IPS-18a (cell line): ENCODE measurements around the gene SYNDIG1.

Experiments
- H3K27ac ChIP-seq: one replicate; pipeline ENCODE4 v1.5.1; 2013; ENCODE audit warnings: low read length
- H3K27me3 ChIP-seq: one replicate; pipeline ENCODE4 v1.6.1; 2013; ENCODE audit warnings: mild to moderate bottlenecking, low read length; ENCODE audit not compliant: control insufficient read depth, insufficient read depth
- H3K36me3 ChIP-seq: one replicate; pipeline ENCODE4 v1.6.1; 2013; ENCODE audit warnings: low read depth, low read length; ENCODE audit not compliant: control insufficient read depth
- H3K4me1 ChIP-seq: one replicate; pipeline ENCODE4 v1.6.1; 2013; ENCODE audit warnings: low read depth, low read length; ENCODE audit not compliant: control insufficient read depth
- H3K4me3 ChIP-seq: one replicate; pipeline ENCODE4 v1.5.1; 2013; ENCODE audit warnings: low read length
- H3K9ac ChIP-seq: one replicate; pipeline ENCODE4 v1.6.1; 2013; ENCODE audit warnings: mild to moderate bottlenecking, low read length, moderate library complexity
- H3K9me3 ChIP-seq: one replicate; pipeline ENCODE4 v1.6.1; 2013; ENCODE audit warnings: low read depth, low read length; ENCODE audit not compliant: control insufficient read depth

The SYNDIG1 gene

DNA sequence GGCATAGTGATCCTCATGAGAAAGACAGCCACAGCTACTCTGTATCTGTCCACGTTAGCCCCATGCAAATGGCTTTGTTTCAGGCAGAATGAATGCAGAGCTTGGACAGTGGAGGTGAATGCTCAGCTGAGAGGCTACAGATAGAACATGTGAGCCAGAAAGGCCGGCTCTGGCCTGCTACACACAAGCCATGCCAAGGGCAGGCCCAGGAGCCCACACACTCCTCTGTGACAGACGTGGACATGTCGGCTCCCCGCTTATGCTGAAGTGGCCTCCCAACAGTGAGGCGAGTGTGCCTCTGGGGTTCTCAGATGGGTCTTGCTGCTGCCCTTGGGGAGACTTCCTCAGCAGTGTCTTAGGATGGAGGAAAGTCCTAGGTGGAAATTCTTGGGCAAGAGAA is 159.6 kb downstream of the SYNDIG1 start:
- Histone ChIP-seq H3K4me1 (peaks cover under 1% of the 10 kb centered on the region), H3K4me3 (no peak overlapping the region), H3K27me3 (no peaks in the 10 kb centered on the region), H3K9ac (no peak overlapping the region), H3K36me3 (no peaks in the 10 kb centered on the region), H3K27ac (no peak overlapping the region), H3K9me3 (no peaks in the 10 kb centered on the region)

DNA sequence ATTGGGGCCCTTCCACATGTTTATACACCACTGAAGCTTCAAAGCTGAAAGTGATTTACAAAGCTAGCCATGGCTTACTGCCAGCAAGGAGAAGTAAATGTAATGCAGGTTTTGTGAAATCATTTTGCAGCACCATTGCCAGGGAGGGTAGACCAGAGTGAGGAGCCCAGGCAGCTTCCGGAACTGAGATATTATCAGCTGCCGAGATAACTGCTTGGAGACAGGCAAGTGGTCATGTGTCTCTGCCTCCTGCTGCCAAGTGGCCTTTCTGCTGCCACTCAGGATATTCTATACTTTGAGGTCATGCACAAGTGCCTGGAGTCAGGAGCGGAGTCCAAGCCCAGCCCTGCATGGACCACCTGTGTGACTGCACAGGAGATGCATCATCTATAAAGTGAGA is 160.2 kb downstream of the SYNDIG1 start:
- H3K9me3 ChIP-seq = no peaks in the 10 kb centered on the region
- no peaks in the 10 kb centered on the region for H3K27me3 ChIP-seq
- no peaks in the 10 kb centered on the region for H3K36me3 ChIP-seq
- H3K4me1 ChIP-seq = peaks cover 8% of the 10 kb centered on the region
- H3K9ac ChIP-seq = no peak overlapping the region
- no peak overlapping the region for H3K27ac ChIP-seq
- no peak overlapping the region for H3K4me3 ChIP-seq

DNA sequence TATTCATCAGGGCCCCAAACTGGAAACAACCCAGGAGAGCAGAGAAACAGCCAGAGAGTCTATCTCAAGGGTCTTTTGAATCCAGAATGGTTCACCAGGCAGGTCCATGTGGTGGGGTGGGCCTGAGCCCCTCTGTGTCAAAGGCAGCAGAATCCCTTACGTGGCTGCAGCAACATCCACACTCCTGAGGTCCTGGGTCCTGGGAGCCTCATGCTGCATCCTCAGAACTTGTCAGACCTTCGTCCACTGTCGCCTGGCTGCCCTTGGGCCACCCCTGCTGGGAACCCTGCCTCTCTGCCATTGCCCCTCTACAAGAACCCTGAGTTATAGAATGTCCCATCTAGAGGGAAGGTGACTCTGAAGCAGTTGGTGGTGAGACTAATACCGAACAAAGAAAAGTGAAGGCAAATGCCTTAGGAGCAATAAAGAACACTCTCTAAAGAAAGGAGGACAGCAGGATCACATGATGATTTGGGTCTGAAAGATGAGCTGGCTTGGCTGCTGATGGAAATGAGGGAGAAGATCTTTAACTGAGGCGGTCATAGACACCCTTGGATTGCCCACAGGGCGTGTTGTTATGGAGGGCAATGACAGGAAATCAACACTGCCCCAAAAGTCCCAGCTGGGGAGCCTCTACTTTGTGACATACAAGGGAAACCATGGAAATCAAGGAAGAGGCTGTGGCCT is 161.2 kb downstream of the SYNDIG1 start:
- Histone ChIP-seq H3K27me3 (no peaks in the 10 kb centered on the region), H3K27ac (no peak overlapping the region), H3K9ac (no peak overlapping the region), H3K36me3 (no peaks in the 10 kb centered on the region), H3K4me3 (no peak overlapping the region), H3K9me3 (no peaks in the 10 kb centered on the region), H3K4me1 (peaks cover 15% of the 10 kb centered on the region)

DNA sequence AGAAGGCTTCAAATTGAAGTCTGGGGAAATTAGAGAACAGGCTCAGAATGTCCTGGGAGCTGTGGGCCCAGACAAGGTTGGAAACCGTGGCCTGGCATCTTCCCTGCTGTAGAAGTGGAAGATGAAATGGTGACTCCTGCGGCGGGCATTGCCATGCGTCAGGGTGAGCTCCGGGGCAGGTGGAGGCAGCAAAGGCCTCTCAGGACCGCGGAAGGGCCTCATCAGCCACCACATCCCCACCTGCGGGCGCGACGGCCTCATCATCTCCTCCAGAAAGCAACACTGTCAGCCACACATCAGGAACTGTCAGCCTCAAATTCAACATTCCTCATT is 161.7 kb downstream of the SYNDIG1 start:
- H3K27me3 ChIP-seq = no peaks in the 10 kb centered on the region
- H3K36me3 ChIP-seq = no peaks in the 10 kb centered on the region
- H3K4me3 ChIP-seq = no peak overlapping the region
- no peaks in the 10 kb centered on the region for H3K9me3 ChIP-seq
- H3K27ac ChIP-seq = no peak overlapping the region
- no peak overlapping the region for H3K9ac ChIP-seq
- peaks cover 20% of the 10 kb centered on the region for H3K4me1 ChIP-seq

DNA sequence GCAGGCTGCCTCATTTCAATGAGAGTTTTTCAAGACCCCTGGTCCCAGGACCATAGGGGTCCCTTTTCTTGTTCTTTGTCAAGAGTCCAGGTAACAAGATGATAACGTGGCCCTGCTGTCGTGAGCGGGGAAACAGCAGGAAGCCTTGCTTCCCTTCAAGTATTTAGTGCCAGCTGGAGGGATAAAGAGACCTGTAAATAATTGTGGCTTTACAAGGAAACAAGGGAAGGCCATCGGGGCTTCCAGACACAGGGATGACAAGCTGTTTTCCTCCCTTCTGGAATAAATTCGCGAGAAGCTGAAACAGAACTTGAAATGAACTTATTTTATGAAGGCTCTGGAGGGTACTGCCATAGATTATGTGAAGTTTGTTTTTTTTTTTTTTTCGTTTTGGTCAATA is 163.2 kb downstream of the SYNDIG1 start:
- Histone ChIP-seq H3K36me3 (no peaks in the 10 kb centered on the region), H3K9me3 (no peaks in the 10 kb centered on the region), H3K9ac (no peak overlapping the region), H3K27me3 (no peaks in the 10 kb centered on the region), H3K27ac (no peak overlapping the region), H3K4me3 (no peak overlapping the region), H3K4me1 (peaks cover 20% of the 10 kb centered on the region)

DNA sequence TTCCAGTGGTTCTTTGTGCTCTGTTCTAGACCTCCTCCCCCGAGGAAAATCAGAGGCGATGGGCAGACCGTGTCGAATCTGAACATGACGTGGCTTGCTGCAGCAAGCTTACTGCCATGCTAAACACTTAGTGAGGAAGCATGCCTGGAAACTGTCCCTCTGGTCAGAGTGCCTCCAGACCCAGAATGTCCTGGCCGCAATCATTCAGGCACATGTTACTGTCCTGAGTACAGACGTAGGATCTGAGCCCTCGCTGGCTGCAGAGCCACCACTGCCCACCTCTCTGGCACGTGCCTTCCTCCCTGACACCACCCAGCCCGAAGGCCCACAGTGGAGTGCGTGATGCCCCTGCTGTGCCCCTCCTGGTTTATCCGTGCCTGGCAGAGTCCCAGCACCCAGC is 163.6 kb downstream of the SYNDIG1 start:
- Histone ChIP-seq H3K9ac (no peak overlapping the region), H3K27me3 (no peaks in the 10 kb centered on the region), H3K27ac (no peak overlapping the region), H3K4me1 (peaks cover 20% of the 10 kb centered on the region), H3K4me3 (no peak overlapping the region), H3K9me3 (no peaks in the 10 kb centered on the region), H3K36me3 (no peaks in the 10 kb centered on the region)

DNA sequence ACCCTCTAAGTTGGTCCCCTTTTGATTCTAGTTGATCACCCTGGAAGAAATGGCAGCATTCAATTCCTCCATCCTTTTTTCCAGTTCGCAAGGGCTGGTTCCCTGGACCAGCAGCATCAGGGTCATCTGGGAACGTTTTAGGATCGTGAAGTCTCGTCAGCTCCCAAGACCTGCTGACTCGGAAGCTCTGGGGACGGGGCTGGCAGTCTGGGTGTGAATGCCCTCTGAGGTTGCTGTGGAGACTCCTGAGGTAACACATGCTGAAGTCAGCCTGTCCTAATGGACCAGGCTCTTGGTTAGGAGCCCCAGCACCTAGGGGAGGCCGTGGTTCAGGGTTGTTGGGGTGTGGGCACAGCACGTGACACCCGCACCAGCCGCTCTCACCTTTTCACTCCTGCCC is 164.1 kb downstream of the SYNDIG1 start:
- H3K4me3 ChIP-seq = no peak overlapping the region
- peaks cover 20% of the 10 kb centered on the region for H3K4me1 ChIP-seq
- H3K9me3 ChIP-seq = no peaks in the 10 kb centered on the region
- H3K27me3 ChIP-seq = no peaks in the 10 kb centered on the region
- H3K9ac ChIP-seq = no peak overlapping the region
- no peak overlapping the region for H3K27ac ChIP-seq
- H3K36me3 ChIP-seq = no peaks in the 10 kb centered on the region

DNA sequence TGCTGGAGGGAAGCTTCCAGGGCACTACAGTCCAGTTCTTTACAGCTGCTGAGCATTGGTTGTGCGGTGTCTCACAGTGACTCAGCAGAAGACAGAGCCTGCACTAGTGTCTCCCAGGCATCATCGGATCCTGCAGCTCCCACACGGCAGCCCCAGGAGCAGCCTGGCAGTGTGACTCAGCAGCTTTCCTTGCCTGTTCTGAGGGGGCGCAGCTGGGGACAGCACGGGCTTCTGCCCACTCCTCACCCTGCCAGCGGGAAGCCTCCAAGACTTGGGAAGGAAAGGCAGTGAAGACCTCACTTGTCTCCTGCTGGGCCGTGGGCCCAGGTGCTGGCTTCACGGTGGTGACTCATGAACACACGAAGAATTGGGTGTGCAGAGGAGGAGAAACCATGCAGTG is 165.4 kb downstream of the SYNDIG1 start:
- no peak overlapping the region for H3K9ac ChIP-seq
- H3K36me3 ChIP-seq = no peaks in the 10 kb centered on the region
- H3K4me3 ChIP-seq = no peak overlapping the region
- no peaks in the 10 kb centered on the region for H3K9me3 ChIP-seq
- H3K4me1 ChIP-seq = peaks cover 20% of the 10 kb centered on the region
- H3K27me3 ChIP-seq = no peaks in the 10 kb centered on the region
- no peak overlapping the region for H3K27ac ChIP-seq

DNA sequence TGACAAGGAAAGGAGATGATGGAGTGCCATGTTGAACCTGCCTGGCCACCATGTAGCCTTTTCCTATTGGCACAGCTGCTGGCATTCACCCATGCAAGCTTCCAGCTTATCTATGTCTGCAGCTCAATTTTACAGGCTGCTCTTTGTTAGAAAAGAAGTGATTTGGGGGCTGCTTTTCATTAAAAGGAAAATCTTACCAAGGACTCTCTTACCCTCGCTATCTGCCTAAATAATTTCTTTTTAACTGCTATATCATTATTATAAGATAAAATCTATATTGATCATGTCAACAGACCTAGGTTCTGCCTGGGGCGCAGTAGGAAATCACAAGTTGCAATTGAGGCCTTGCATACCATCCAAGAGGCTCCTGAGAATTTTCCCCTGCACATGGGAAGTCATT is 167.2 kb downstream of the SYNDIG1 start:
- Histone ChIP-seq H3K27ac (no peak overlapping the region), H3K4me1 (peaks cover 20% of the 10 kb centered on the region), H3K36me3 (no peaks in the 10 kb centered on the region), H3K4me3 (no peak overlapping the region), H3K27me3 (no peaks in the 10 kb centered on the region), H3K9me3 (no peaks in the 10 kb centered on the region), H3K9ac (no peak overlapping the region)

DNA sequence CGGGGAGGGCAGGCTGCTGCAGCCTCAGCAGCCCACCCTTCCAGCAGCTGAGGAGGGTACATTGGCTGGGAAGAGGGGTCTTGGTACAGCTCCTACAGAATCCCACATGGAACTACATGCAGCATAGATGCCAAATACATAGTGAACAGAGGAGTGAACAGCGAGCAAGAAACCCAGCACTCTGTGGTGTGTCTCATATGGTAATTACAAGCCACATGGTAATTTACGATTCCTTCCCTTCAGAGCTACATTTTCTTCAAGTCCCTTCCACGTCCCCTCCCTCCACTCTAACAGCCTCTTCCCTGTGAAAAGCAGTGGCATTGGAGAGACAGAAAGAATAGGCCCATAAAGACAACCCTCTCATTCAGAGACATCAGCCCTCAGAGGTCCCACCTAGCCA is 167.7 kb downstream of the SYNDIG1 start:
- Histone ChIP-seq H3K9ac (no peak overlapping the region), H3K4me1 (peaks cover 20% of the 10 kb centered on the region), H3K27ac (no peak overlapping the region), H3K27me3 (no peaks in the 10 kb centered on the region), H3K4me3 (no peak overlapping the region), H3K9me3 (no peaks in the 10 kb centered on the region), H3K36me3 (no peaks in the 10 kb centered on the region)

DNA sequence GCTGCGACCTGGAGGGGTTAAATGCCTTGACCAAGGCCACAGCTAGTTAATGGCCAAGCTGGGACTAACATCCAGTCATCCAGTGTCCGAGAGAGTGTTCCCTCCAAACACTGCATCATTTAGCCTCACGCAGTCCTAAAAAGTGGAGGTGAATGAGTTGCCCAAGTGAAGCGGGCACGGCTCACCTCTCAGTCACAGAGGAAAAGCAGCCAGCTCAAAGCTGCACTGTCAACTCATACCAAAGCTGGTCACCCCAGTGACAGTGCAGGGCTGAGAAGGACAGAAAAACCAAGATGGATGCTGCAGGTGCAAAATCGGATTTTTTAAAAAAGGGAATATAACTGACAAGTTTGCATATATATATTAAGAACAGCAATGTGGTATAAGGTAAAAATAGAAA is 168.5 kb downstream of the SYNDIG1 start:
- peaks cover 20% of the 10 kb centered on the region for H3K4me1 ChIP-seq
- no peak overlapping the region for H3K4me3 ChIP-seq
- no peaks in the 10 kb centered on the region for H3K27me3 ChIP-seq
- no peak overlapping the region for H3K9ac ChIP-seq
- H3K9me3 ChIP-seq = no peaks in the 10 kb centered on the region
- H3K36me3 ChIP-seq = no peaks in the 10 kb centered on the region
- no peak overlapping the region for H3K27ac ChIP-seq

DNA sequence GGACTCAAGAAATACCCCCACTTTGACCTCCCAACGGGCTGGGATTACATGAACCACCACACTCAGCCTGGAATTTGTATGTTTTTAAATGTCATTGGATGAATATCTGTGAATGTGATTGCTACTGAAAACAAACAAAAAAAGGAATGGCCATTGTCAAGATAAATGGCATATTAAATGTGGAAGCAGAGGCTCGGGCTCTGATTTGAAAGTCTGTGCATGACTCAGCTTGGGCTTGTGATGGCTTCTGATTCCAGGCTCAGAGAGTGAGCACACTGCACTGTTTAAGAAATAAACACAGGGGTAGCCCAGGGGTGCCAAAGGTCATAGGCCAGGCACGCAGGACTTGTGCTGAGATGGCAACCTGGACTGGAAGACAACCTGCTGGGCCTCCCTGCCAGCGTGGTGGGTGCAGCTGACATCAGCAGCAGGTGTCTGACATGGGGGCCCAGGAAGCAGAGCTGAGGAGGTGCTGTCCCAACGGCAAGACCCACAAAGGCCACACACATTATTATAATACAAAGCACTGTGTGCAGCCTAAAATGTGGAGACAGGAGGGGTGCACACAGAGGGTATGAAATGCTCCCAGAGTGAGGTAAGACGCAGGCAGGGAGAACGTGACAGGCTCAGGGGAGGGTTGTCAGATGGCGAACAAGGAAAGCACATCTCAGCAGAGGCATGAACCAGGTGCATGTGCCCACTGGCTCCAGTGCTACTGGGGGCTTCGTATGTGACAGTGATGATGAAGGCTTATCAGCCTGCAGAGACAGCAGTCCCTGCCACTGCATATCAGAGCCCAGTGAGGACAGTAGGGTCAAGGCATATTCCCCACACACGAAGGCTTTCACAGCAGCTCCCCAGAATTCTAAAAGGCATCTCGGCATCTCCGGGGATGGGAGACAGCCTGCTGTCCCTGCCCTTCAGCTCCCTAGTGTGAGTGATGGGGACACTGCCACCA is 169.4 kb downstream of the SYNDIG1 start:
- Histone ChIP-seq H3K4me3 (no peak overlapping the region), H3K27me3 (no peaks in the 10 kb centered on the region), H3K27ac (no peak overlapping the region)

More for the DNA sequence above, 169.4 kb downstream of the SYNDIG1 start:
- Histone ChIP-seq H3K9me3 (no peaks in the 10 kb centered on the region), H3K9ac (no peak overlapping the region), H3K4me1 (peaks cover 20% of the 10 kb centered on the region), H3K36me3 (no peaks in the 10 kb centered on the region)
